GM12892 (cell line): Measurements from ENCODE around the gene OR8B12.

Experiments
- POLR2A ChIP-seq: IDR thresholded peaks from 2 replicates; pipeline ENCODE4 v1.6.1; 2011; ENCODE audit warnings: low read depth, low read length, control low read depth
- POLR2AphosphoS5 ChIP-seq: IDR thresholded peaks from 2 replicates; pipeline ENCODE4 v1.6.1; 2011; ENCODE audit warnings: low read depth, low read length, control low read depth
- TAF1 ChIP-seq: IDR thresholded peaks from 2 replicates; pipeline ENCODE4 v1.6.1; 2011; ENCODE audit warnings: low read depth, mild to moderate bottlenecking, control low read depth, low read length, borderline replicate concordance

DNA sequence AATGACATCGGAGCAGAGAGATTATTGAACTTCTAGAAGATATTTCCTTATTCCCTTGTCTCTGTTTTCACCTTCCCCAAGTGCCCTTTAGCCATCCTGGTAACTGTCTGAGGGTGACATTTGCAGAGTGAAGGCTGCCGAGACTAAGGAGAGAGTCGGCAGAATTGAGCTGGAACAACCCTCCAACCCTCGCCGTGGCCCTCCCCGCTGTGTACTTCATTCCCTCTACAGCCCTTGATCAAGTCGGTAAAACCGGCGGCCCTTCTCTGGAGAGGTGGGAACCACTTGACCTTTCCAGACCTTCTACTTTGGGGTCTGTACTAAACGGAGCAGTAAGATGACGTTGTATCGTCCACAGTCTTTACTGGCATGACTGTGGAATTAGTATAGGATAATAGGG is 26.1 kb downstream of the OR8B12 start:
- TF ChIP-seq POLR2A (no peak), TAF1 (no peak), POLR2AphosphoS5 (no peak)
